Measurements from ENCODE around the gene CRCP.

GRCh38 chr7:66092654-66093053, 22.0 kb upstream of the CRCP start:
- TF ChIP-seq, protein P1, sequence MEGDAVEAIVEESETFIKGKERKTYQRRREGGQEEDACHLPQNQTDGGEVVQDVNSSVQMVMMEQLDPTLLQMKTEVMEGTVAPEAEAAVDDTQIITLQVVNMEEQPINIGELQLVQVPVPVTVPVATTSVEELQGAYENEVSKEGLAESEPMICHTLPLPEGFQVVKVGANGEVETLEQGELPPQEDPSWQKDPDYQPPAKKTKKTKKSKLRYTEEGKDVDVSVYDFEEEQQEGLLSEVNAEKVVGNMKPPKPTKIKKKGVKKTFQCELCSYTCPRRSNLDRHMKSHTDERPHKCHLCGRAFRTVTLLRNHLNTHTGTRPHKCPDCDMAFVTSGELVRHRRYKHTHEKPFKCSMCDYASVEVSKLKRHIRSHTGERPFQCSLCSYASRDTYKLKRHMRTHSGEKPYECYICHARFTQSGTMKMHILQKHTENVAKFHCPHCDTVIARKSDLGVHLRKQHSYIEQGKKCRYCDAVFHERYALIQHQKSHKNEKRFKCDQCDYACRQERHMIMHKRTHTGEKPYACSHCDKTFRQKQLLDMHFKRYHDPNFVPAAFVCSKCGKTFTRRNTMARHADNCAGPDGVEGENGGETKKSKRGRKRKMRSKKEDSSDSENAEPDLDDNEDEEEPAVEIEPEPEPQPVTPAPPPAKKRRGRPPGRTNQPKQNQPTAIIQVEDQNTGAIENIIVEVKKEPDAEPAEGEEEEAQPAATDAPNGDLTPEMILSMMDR (IDR thresholded peaks at IDR 0.05; ENCODE audit: insufficient read depth, low read depth, low read length), result no peak
- no peak for TF ChIP-seq EZH2 (IDR thresholded peaks at IDR 0.05; ENCODE audit: insufficient read depth, low read length)

All from astrocyte (in vitro differentiated cells and primary cell).